ENCODE data around the gene SRRM2. TPM values are rescaled to one million over a fixed set of nuclear protein-coding genes. Genes with fewer than 3 reads are reported as not detected.

The SRRM2 gene
- total and polyA plus RNA-seq, 2 donors = 42.4 to 690 TPM

DNA sequence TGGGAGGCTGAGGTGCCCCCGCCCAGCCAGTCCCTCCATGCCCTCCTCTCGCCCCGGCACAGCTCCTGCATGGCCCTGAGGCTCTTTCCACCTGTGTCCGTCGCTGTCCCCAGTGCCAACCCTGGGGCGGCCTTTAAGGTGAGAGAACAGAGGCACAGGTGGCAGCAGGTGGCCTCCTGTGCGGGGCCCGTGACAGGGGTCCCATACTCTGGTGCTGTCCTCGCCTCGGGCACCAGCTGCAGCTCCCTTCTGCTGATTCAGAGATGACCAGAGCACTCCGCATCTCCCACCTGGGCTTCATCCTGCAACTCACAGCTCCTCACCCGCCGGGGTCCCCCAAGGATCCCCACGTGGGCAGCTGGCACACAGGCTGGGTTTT, 40.4 kb upstream of the SRRM2 start:
- Histone ChIP-seq H3K36me3 (ENCODE audit: control insufficient read depth in 2 of 2, insufficient read depth in 2 of 2, low read length in 1 of 2) (peaks cover 16 to 28% of the 10 kb centered on the region in 2 donors), H3K4me1 (ENCODE audit: control insufficient read depth in 2 of 2, insufficient read depth in 2 of 2, low read length in 2 of 2) (peaks cover 5 to 7% of the 10 kb centered on the region in 2 donors), H3K27ac (ENCODE audit: low read depth in 1 of 2, low read length in 1 of 2) (no peak overlapping the region), H3K27me3 (ENCODE audit: control insufficient read depth in 2 of 2, insufficient read depth in 1 of 2, low read length in 1 of 2) (peaks cover 3 to 19% of the 10 kb centered on the region in 2 donors), H3K9me3 (ENCODE audit: control insufficient read depth in 2 of 2, insufficient read depth in 1 of 2, low read length in 1 of 2) (no peaks in the 10 kb centered on the region), H3K4me3 (ENCODE audit: low read length in 2 of 2) (no peak overlapping the region)
- WGBS = 88% methylated on average over 14 of the region's 14 CpGs
- DNase-seq (ENCODE audit: low read depth in 6 of 9, low spot score in 9 of 9) = no peak

DNA sequence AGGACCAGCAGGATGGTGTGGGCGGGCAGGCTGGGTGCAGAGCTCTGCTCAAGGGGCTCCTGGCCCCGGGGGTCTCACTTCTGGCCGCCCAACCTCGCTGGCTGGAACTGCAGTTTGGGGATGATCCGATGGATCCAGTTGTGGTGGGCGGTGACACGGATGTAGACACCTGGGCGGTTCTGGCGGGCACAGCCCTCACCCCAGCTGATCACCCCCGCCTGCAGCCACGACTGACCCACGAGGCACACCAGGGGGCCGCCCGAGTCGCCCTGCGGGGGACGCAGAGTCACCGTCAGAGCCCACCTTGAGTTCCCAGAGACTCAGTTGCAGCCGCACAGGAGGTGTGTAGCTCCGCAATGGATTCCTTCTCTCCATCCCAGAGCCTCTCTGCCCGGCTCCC, 39.9 kb upstream of the SRRM2 start:
- 91% methylated on average over 21 of the region's 21 CpGs for WGBS
- H3K9me3 ChIP-seq (ENCODE audit: control insufficient read depth in 2 of 2, insufficient read depth in 1 of 2, low read length in 1 of 2) = no peaks in the 10 kb centered on the region
- H3K4me3 ChIP-seq (ENCODE audit: low read length in 2 of 2) = no peak overlapping the region
- H3K27ac ChIP-seq (ENCODE audit: low read depth in 1 of 2, low read length in 1 of 2) = no peak overlapping the region
- peaks cover 13 to 23% of the 10 kb centered on the region in 2 donors for H3K36me3 ChIP-seq (ENCODE audit: control insufficient read depth in 2 of 2, insufficient read depth in 2 of 2, low read length in 1 of 2)
- H3K4me1 ChIP-seq (ENCODE audit: control insufficient read depth in 2 of 2, insufficient read depth in 2 of 2, low read length in 2 of 2) = peaks cover 5 to 7% of the 10 kb centered on the region in 2 donors
- no peak for DNase-seq (ENCODE audit: low read depth in 6 of 9, low spot score in 9 of 9)
- peaks cover 3 to 23% of the 10 kb centered on the region in 2 donors for H3K27me3 ChIP-seq (ENCODE audit: control insufficient read depth in 2 of 2, insufficient read depth in 1 of 2, low read length in 1 of 2)

DNA sequence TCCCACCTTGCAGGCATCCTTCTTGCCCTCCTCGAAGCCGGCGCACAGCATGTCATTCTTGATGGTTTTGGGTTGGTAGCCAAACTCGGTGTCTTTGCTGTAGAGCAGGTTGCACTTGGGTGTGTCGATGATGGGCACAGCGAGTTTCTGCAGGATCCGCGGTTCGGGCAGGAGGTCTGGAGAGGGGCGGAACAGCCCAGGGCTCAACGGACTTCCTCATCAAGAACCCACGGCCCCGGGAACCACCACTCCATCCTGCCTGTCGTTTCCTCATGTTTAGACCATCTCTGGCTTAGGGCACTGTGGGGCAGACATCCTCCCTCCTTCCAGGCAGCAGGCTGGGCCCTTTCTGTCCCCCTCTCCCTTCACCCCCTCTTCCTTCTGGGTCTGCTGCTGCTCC, 38.9 kb upstream of the SRRM2 start:
- WGBS = 45% methylated on average over 14 of the region's 14 CpGs
- Histone ChIP-seq H3K4me1 (ENCODE audit: control insufficient read depth in 2 of 2, insufficient read depth in 2 of 2, low read length in 2 of 2) (peaks cover 5 to 7% of the 10 kb centered on the region in 2 donors), H3K4me3 (ENCODE audit: low read length in 2 of 2) (no peak overlapping the region), H3K27me3 (ENCODE audit: control insufficient read depth in 2 of 2, insufficient read depth in 1 of 2, low read length in 1 of 2) (peaks cover 3 to 25% of the 10 kb centered on the region in 2 donors), H3K9me3 (ENCODE audit: control insufficient read depth in 2 of 2, insufficient read depth in 1 of 2, low read length in 1 of 2) (no peaks in the 10 kb centered on the region), H3K36me3 (ENCODE audit: control insufficient read depth in 2 of 2, insufficient read depth in 2 of 2, low read length in 1 of 2) (peaks cover 3 to 13% of the 10 kb centered on the region in 2 donors), H3K27ac (ENCODE audit: low read depth in 1 of 2, low read length in 1 of 2) (no peak overlapping the region)
- no peak for DNase-seq (ENCODE audit: low read depth in 6 of 9, low spot score in 9 of 9)

DNA sequence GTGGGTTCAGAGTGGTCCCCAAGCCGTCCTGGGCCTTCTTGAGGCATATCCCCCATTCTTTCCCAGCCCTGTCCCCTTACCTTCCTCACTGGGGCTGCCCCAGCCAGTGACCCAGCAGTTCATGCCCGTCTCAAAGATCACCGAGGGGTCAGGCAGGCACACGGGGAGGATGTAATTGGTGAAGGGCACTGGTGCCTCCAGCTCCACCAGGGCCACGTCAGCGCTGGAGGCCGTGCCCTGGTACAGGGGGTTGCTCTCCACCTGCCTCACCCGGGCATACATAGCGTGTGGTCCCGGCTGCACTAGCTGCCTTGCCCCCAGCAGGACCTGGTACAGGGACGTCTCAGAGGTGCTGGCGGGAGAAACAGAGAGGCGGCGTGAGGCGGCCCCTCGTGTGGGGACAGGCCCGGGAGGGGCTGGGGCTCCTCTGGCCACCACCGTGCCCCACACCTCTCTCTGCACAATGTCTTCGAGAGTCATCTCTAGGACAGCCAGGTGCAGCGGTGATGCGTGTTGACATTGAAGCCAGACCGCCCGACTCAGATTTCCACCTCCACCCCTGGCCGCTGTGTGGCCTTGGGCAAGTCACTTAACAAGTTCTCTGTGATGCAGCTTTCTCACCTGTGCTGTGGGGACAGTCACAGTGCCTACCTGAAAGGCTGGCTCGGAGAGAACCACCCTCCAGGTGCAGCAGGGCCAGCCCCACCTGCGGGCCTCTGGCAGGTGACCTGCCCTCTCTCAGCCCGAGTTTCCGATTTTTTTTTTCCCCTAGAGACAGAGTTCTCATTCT, 38.3 kb upstream of the SRRM2 start:
- 90% methylated on average over 28 of the region's 28 CpGs for WGBS
- Histone ChIP-seq H3K4me3 (ENCODE audit: low read length in 2 of 2) (no peak overlapping the region), H3K4me1 (ENCODE audit: control insufficient read depth in 2 of 2, insufficient read depth in 2 of 2, low read length in 2 of 2) (peaks cover 5 to 7% of the 10 kb centered on the region in 2 donors), H3K27me3 (ENCODE audit: control insufficient read depth in 2 of 2, insufficient read depth in 1 of 2, low read length in 1 of 2) (peaks cover 3 to 25% of the 10 kb centered on the region in 2 donors), H3K27ac (ENCODE audit: low read depth in 1 of 2, low read length in 1 of 2) (no peak overlapping the region), H3K36me3 (ENCODE audit: control insufficient read depth in 2 of 2, insufficient read depth in 2 of 2, low read length in 1 of 2) (peaks cover 0 to 6% of the 10 kb centered on the region in 2 donors), H3K9me3 (ENCODE audit: control insufficient read depth in 2 of 2, insufficient read depth in 1 of 2, low read length in 1 of 2) (no peaks in the 10 kb centered on the region)
- DNase-seq (ENCODE audit: low read depth in 6 of 9, low spot score in 9 of 9) = no peak

DNA sequence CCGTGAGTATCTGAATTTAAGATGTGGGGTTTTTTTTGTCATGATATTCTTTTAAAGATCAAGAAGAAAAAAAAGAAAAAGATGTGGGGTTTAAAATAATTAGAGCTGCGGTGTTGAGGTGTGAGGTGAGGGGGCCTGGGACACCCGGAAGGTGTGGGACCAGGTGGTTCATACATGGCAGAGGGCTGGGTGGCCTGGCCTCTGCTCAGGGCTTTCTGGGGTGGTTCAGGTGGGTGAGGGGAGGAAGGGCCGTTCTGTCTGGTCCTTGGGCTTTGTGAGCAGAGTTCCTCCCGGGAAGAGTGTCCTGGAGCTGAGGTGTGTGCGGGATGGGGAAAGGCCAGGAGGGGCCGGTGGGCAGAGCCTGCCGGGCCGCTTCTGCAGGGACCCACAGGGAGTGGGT, 37.4 kb upstream of the SRRM2 start:
- no peak overlapping the region for H3K4me3 ChIP-seq (ENCODE audit: low read length in 2 of 2)
- no peak for DNase-seq (ENCODE audit: low read depth in 6 of 9, low spot score in 9 of 9)
- peaks cover 3 to 25% of the 10 kb centered on the region in 2 donors for H3K27me3 ChIP-seq (ENCODE audit: control insufficient read depth in 2 of 2, insufficient read depth in 1 of 2, low read length in 1 of 2)
- H3K9me3 ChIP-seq (ENCODE audit: control insufficient read depth in 2 of 2, insufficient read depth in 1 of 2, low read length in 1 of 2) = no peaks in the 10 kb centered on the region
- peaks cover 5 to 7% of the 10 kb centered on the region in 2 donors for H3K4me1 ChIP-seq (ENCODE audit: control insufficient read depth in 2 of 2, insufficient read depth in 2 of 2, low read length in 2 of 2)
- no peaks in the 10 kb centered on the region for H3K36me3 ChIP-seq (ENCODE audit: control insufficient read depth in 2 of 2, insufficient read depth in 2 of 2, low read length in 1 of 2)
- WGBS = 48% methylated on average over 9 of the region's 9 CpGs
- no peak overlapping the region for H3K27ac ChIP-seq (ENCODE audit: low read depth in 1 of 2, low read length in 1 of 2)

DNA sequence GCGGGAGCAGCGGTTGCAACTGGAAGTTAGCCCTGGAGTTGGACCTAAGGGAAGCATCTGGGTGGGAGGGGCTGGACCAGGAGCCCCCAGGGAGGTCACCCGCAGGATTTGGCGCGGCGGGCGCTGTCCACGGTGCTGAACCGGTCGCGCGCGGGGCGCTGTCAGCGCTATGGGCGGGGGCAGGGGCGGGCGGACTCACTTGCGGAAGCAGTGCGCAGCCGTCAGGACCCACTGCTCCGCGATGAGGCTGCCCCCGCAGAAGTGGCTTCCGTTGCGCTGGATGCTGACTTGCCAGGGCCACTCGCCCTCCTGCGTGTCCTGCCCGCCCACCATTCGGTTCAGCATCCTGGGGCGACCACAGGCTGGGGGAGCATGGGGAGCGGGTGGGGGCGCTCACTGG, 36.9 kb upstream of the SRRM2 start:
- peak overlapping the region in 1 of 2 donors; percentile 11 for H3K4me3 ChIP-seq (ENCODE audit: low read length in 2 of 2)
- peaks cover 5 to 7% of the 10 kb centered on the region in 2 donors for H3K4me1 ChIP-seq (ENCODE audit: control insufficient read depth in 2 of 2, insufficient read depth in 2 of 2, low read length in 2 of 2)
- no peaks in the 10 kb centered on the region for H3K36me3 ChIP-seq (ENCODE audit: control insufficient read depth in 2 of 2, insufficient read depth in 2 of 2, low read length in 1 of 2)
- H3K9me3 ChIP-seq (ENCODE audit: control insufficient read depth in 2 of 2, insufficient read depth in 1 of 2, low read length in 1 of 2) = no peaks in the 10 kb centered on the region
- DNase-seq (ENCODE audit: low read depth in 6 of 9, low spot score in 9 of 9) = peak; percentile 35 to 87 (median 73)
- peak overlapping the region in 1 of 2 donors; percentile 68 for H3K27ac ChIP-seq (ENCODE audit: low read depth in 1 of 2, low read length in 1 of 2)
- H3K27me3 ChIP-seq (ENCODE audit: control insufficient read depth in 2 of 2, insufficient read depth in 1 of 2, low read length in 1 of 2) = peaks cover 3 to 25% of the 10 kb centered on the region in 2 donors
- WGBS = 5% methylated on average over 33 of the region's 33 CpGs

DNA sequence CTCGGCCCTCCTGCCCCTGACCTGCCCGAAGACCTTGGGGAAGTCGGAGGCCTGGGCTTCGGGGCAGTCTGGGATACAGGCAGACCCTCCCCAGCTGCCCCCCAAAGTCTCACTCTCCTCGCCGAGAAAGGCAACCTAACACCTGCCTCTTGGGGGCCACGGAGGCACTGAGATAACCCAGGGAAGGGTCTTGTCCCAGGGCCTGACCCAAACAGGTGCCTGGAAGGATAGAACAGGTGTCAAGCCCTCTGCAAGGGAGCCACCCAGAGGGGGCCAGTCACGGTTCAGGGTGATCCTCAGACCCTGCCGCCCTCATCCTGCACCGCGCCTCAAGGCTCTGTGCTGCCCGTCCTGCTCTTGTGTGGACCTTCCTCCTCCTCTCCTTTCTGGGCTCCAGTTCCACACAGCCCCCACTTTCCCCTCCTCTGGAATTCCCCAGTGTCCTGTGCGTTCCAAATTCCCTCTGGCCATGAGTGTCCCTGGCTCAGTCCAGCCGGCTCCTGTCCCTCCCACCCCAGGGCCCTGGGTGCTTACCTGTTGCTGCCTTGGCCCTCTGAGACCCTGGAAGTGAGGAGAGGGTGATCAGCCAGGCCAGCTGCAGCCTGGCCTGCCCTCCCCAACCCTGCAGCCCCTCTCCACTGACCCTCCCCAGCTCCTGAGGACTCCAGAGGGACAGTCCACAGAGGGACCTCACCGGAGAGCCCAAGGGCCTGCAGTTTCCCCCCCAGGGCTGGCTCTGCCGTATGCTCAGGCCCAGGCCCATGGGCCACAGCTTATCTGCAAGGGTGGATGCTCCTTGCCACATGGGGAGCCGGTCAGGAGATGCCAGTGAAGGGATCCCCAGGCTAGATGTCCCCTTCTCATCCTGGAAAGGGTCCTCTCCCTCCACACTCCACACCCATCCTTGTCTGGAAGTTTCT, 36.2 kb upstream of the SRRM2 start:
- Histone ChIP-seq H3K36me3 (ENCODE audit: control insufficient read depth in 2 of 2, insufficient read depth in 2 of 2, low read length in 1 of 2) (no peaks in the 10 kb centered on the region), H3K4me3 (ENCODE audit: low read length in 2 of 2) (peak overlapping the region in 1 of 2 donors; percentile 11), H3K27ac (ENCODE audit: low read depth in 1 of 2, low read length in 1 of 2) (peak overlapping the region in 1 of 2 donors; percentile 68), H3K9me3 (ENCODE audit: control insufficient read depth in 2 of 2, insufficient read depth in 1 of 2, low read length in 1 of 2) (no peaks in the 10 kb centered on the region), H3K27me3 (ENCODE audit: control insufficient read depth in 2 of 2, insufficient read depth in 1 of 2, low read length in 1 of 2) (peaks cover 3 to 25% of the 10 kb centered on the region in 2 donors), H3K4me1 (ENCODE audit: control insufficient read depth in 2 of 2, insufficient read depth in 2 of 2, low read length in 2 of 2) (peaks cover 5 to 10% of the 10 kb centered on the region in 2 donors)
- 85% methylated on average over 17 of the region's 17 CpGs for WGBS
- no peak for DNase-seq (ENCODE audit: low read depth in 6 of 9, low spot score in 9 of 9)

DNA sequence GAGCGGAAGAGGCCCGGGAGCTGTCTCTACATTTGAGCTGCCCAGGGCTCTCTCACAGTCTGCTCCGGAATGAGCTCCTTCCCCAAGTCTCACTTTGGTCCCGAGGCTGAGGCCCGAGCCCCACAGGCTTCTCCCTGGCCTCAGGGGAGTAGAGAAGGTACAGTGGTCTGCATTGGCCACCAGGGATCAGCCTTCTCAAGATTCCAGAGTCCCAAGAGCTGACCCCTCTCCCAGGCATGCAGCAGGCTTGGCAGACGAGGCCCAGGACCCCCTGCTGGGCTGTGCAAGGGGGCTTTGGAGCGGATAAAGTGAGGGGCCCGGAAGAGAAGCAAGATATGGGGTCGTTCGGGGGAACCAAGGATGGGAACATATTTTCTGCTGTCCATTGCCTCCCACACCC, 35.5 kb upstream of the SRRM2 start:
- Histone ChIP-seq H3K4me3 (ENCODE audit: low read length in 2 of 2) (no peak overlapping the region), H3K27me3 (ENCODE audit: control insufficient read depth in 2 of 2, insufficient read depth in 1 of 2, low read length in 1 of 2) (peaks cover 3 to 25% of the 10 kb centered on the region in 2 donors), H3K27ac (ENCODE audit: low read depth in 1 of 2, low read length in 1 of 2) (no peak overlapping the region)

More for the DNA sequence above, 35.5 kb upstream of the SRRM2 start:
- H3K36me3 ChIP-seq (ENCODE audit: control insufficient read depth in 2 of 2, insufficient read depth in 2 of 2, low read length in 1 of 2) = no peaks in the 10 kb centered on the region
- H3K4me1 ChIP-seq (ENCODE audit: control insufficient read depth in 2 of 2, insufficient read depth in 2 of 2, low read length in 2 of 2) = peaks cover 8 to 15% of the 10 kb centered on the region in 2 donors
- 91% methylated on average over 10 of the region's 10 CpGs for WGBS
- H3K9me3 ChIP-seq (ENCODE audit: control insufficient read depth in 2 of 2, insufficient read depth in 1 of 2, low read length in 1 of 2) = no peaks in the 10 kb centered on the region
- no peak for DNase-seq (ENCODE audit: low read depth in 6 of 9, low spot score in 9 of 9)

Data from thymus (tissue), 11 donors.